K562 (cell line): ENCODE data around the gene PDGFC.

Experiments
- ATF2 ChIP-seq: sonication (generic); formaldehyde crosslinking; IDR thresholded peaks from 2 replicates; pipeline ENCODE4 v1.8.1; 2022; ENCODE audit warnings: missing genetic modification reagents
- MAZ ChIP-seq, 2 experiments: fragments of 450-650 bp in 1 of 2; sonication (generic) in 1 of 2; formaldehyde crosslinking; IDR thresholded peaks in 1 of 2; conservative IDR thresholded peaks in 1 of 2; 2 replicates each; pipeline versions ENCODE4 v1.4.0 to v1.5.0; 2020; ENCODE audit warnings: mild to moderate bottlenecking in 1 of 2, missing genetic modification reagents in 1 of 2
- POLR2AphosphoS5 ChIP-seq: IDR thresholded peaks from 2 replicates; pipeline ENCODE4 v1.6.1; 2011; ENCODE audit warnings: mild to moderate bottlenecking, low read depth, low read length, moderate library complexity; ENCODE audit not compliant: control insufficient read depth, insufficient read depth
- TARDBP ChIP-seq: fragments of 450-650 bp; IDR thresholded peaks from 2 replicates; pipeline ENCODE4 v1.6.1; 2016

DNA sequence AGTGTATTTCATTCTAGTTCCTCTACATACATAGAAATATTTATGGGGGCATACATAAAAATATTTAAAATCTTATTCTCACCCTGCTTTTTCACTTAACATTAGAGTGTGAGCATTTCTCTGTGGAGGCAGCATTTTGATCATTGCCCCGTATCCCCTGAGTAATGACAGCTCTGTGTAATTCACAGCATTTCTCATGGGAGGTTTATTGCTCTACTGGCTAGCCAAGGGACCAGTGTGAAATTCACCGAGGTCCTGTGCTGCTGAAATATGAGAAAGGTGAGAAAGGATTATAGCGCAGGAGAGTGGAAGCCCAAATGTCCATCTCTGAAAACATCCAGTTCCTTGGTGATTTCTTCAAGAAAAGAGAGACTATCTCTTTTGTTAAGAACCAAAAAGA, 22.9 kb downstream of the PDGFC start:
- no peak for TF ChIP-seq POLR2AphosphoS5
- TF ChIP-seq ATF2 (CRISPR knock-in tag): no peak
- TF ChIP-seq TARDBP: no peak
- TF ChIP-seq MAZ (CRISPR knock-in tag; conservative IDR thresholded peaks at IDR 0.05 in 1 of 2, IDR thresholded peaks at IDR 0.05 in 1 of 2): no peak
